Keratinocyte (primary cell): ENCODE data around the gene NDUFAF4. TPM values are rescaled to one million over a fixed set of nuclear protein-coding genes. Genes with fewer than 3 reads are reported as not detected.

Experiments
- DNase-seq: peaks from one replicate; pipeline ENCODE4 v3.0.0-alpha.2; 2011; ENCODE audit warnings: low read depth, missing footprints, low spot score
- FAIRE-seq: peaks from 2 replicates; lab custom pipeline; 2011; peaks lifted over from hg19 to GRCh38; lab: Jason Lieb, UNC
- H2AFZ ChIP-seq: 2 replicates; pipeline ENCODE4 v1.6.0; 2012; ENCODE audit warnings: low read length, control low read depth, inconsistent platforms; ENCODE audit not compliant: control insufficient read depth
- H3K27ac ChIP-seq: 2 replicates; pipeline ENCODE4 v1.5.1; 2011; ENCODE audit warnings: low read length; ENCODE audit not compliant: control insufficient read depth, insufficient read depth
- H3K27me3 ChIP-seq: 3 replicates; pipeline ENCODE4 v1.6.0; 2011; ENCODE audit warnings: low read length; ENCODE audit not compliant: control insufficient read depth, insufficient read depth; ENCODE audit errors: extremely low read depth
- H3K36me3 ChIP-seq, 2 experiments: 2 replicates in 1 of 2; 3 replicates in 1 of 2; pipeline ENCODE4 v1.5.1; 2011; ENCODE audit warnings: low read length in 2 of 2, mild to moderate bottlenecking in 1 of 2; ENCODE audit not compliant: control insufficient read depth in 2 of 2, insufficient read depth in 2 of 2; ENCODE audit errors: extremely low read depth in 1 of 2
- H3K4me1 ChIP-seq: 3 replicates; pipeline ENCODE4 v1.5.1; 2011; ENCODE audit warnings: low read length; ENCODE audit not compliant: control insufficient read depth, insufficient read depth; ENCODE audit errors: extremely low read depth
- H3K4me2 ChIP-seq: 3 replicates; pipeline ENCODE4 v1.6.0; 2011; ENCODE audit warnings: low read depth, low read length; ENCODE audit not compliant: control insufficient read depth, insufficient read depth; ENCODE audit errors: extremely low read depth
- H3K4me3 ChIP-seq, 3 experiments: fragments of 200-600 bp in 1 of 3; sonication (generic) in 1 of 3; 2 replicates in 2 of 3; 3 replicates in 1 of 3; pipeline ENCODE4 v1.5.1; 2011 to 2016; ENCODE audit warnings: low read length in 3 of 3, mild to moderate bottlenecking in 3 of 3, control low read depth in 2 of 3, inconsistent platforms in 1 of 3, low read depth in 1 of 3, mixed read lengths in 1 of 3, mixed run types in 1 of 3, moderate library complexity in 1 of 3; ENCODE audit not compliant: control insufficient read depth in 2 of 3, insufficient read depth in 2 of 3; ENCODE audit errors: extremely low read depth in 1 of 3
- H3K79me2 ChIP-seq: 2 replicates; pipeline ENCODE4 v1.6.0; 2012; ENCODE audit warnings: low read length; ENCODE audit not compliant: control insufficient read depth, insufficient read depth
- H3K9ac ChIP-seq: 3 replicates; pipeline ENCODE4 v1.6.0; 2011; ENCODE audit warnings: low read length; ENCODE audit not compliant: control insufficient read depth, insufficient read depth; ENCODE audit errors: extremely low read depth
- H3K9me1 ChIP-seq: 3 replicates; pipeline ENCODE4 v1.6.0; 2011; ENCODE audit warnings: low read length; ENCODE audit not compliant: control insufficient read depth, insufficient read depth; ENCODE audit errors: extremely low read depth
- H3K9me3 ChIP-seq: 2 replicates; pipeline ENCODE4 v1.5.1; 2012; ENCODE audit warnings: low read depth, low read length; ENCODE audit not compliant: control insufficient read depth
- H4K20me1 ChIP-seq: 3 replicates; pipeline ENCODE4 v1.6.0; 2011; ENCODE audit warnings: low read length; ENCODE audit not compliant: control insufficient read depth, insufficient read depth; ENCODE audit errors: extremely low read depth
- EZH2 ChIP-seq: IDR thresholded peaks from one replicate; pipeline ENCODE4 v1.6.1; 2012; ENCODE audit warnings: inconsistent platforms, mild to moderate bottlenecking, low read length, moderate library complexity
- dilution Hi-C: fragments of 300-500 bp; cut with MboI; formaldehyde crosslinking; loops from one replicate; pipeline ENCODE4 v1.7.0; 2020; ENCODE audit warnings: low sequenced_read_pairs; ENCODE audit not compliant: extremely low pct_ligation_motif_present
- polyA plus RNA-seq, 5 experiments: library from polyadenylated mRNA; depleted of rRNA in 3 of 5; stranded (reverse) in 3 of 5; stranded (forward) in 1 of 5; unstranded in 1 of 5; fragments of >200 nt; gene quantifications; 1 replicate in 1 of 5; 2 replicates in 3 of 5; 3 replicates in 1 of 5; pipeline versions ENCODE4 v1.2.1 to v1.2.3, GENCODE V29; 2011 to 2012; ENCODE audit warnings: missing spikeins in 2 of 5, low read depth in 1 of 5, low replicate concordance in 1 of 5
- TF ChIP-seq, protein P1 (sequence below), 3 experiments: IDR thresholded peaks in 1 of 3; conservative IDR thresholded peaks in 1 of 3; optimal IDR thresholded peaks in 1 of 3; 2 replicates in 2 of 3; 3 replicates in 1 of 3; pipeline versions ENCODE3 to v1.5.1; 2011; ENCODE audit warnings: low read length in 3 of 3, mild to moderate bottlenecking in 3 of 3, moderate library complexity in 2 of 3, control low read depth in 1 of 3, inconsistent platforms in 1 of 3; ENCODE audit not compliant: insufficient read depth in 2 of 3; ENCODE audit errors: extremely low read depth in 1 of 3

The NDUFAF4 gene
- polyA plus RNA-seq, 1 donor (not counting 4 experiments of a cell fraction or from before 2014, with no cell fraction given), result 68.3 TPM

DNA sequence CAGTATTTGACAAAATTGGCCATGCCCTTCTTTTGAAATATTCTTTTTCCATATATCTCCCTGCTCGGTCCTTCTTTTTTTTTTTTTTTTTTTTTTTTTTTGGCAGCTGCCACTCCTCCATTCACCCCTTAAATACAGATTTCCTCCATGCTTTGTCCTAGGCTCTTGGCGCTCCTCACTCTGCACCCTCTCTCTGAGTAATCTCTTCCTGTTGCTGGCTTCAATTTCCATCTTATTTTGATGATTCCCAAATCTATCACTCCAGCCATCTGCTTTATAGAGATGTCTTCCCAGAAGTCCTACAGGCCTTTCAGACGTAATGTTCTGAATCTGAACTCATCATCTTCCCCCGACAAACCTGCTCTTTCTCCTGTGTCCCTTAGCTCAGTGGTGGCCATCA lies 14.1 kb upstream of the NDUFAF4 start:
- no peak overlapping the region for H3K4me3 ChIP-seq
- H3K27ac ChIP-seq, result no peak overlapping the region
- no peaks in the 10 kb centered on the region for H3K9me3 ChIP-seq
- no peaks in the 10 kb centered on the region for H3K4me1 ChIP-seq
- no peaks in the 10 kb centered on the region for H3K79me2 ChIP-seq
- FAIRE-seq (no peak), DNase-seq (no peak)
- dilution Hi-C loops, result no loop called here
- H2AFZ ChIP-seq, result no peak overlapping the region
- no peak overlapping the region for H3K4me2 ChIP-seq
- no peak overlapping the region for H3K9ac ChIP-seq
- no peaks in the 10 kb centered on the region for H3K36me3 ChIP-seq
- H4K20me1 ChIP-seq, result no peaks in the 10 kb centered on the region
- no peaks in the 10 kb centered on the region for H3K9me1 ChIP-seq
- no peak for TF ChIP-seq EZH2
- TF ChIP-seq, protein P1, sequence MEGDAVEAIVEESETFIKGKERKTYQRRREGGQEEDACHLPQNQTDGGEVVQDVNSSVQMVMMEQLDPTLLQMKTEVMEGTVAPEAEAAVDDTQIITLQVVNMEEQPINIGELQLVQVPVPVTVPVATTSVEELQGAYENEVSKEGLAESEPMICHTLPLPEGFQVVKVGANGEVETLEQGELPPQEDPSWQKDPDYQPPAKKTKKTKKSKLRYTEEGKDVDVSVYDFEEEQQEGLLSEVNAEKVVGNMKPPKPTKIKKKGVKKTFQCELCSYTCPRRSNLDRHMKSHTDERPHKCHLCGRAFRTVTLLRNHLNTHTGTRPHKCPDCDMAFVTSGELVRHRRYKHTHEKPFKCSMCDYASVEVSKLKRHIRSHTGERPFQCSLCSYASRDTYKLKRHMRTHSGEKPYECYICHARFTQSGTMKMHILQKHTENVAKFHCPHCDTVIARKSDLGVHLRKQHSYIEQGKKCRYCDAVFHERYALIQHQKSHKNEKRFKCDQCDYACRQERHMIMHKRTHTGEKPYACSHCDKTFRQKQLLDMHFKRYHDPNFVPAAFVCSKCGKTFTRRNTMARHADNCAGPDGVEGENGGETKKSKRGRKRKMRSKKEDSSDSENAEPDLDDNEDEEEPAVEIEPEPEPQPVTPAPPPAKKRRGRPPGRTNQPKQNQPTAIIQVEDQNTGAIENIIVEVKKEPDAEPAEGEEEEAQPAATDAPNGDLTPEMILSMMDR (optimal IDR thresholded peaks at IDR 0.05 in 1 of 3, IDR thresholded peaks at IDR 0.05 in 1 of 3, conservative IDR thresholded peaks at IDR 0.05 in 1 of 3; ENCODE audit: extremely low read depth in 1 of 3, insufficient read depth in 2 of 3, low read length in 3 of 3), result no peak
- peaks cover 6% of the 10 kb centered on the region for H3K27me3 ChIP-seq

- H3K9me1 ChIP-seq, result no peaks in the 10 kb centered on the region
- no peaks in the 10 kb centered on the region for H3K36me3 ChIP-seq
- H2AFZ ChIP-seq, result no peak overlapping the region
- FAIRE-seq (no peak), DNase-seq (no peak)
- H3K79me2 ChIP-seq, result no peaks in the 10 kb centered on the region
- dilution Hi-C loops, result no loop called here
- no peak overlapping the region for H3K4me3 ChIP-seq
- H3K9me3 ChIP-seq, result no peaks in the 10 kb centered on the region
- no peak overlapping the region for H3K27ac ChIP-seq
- TF ChIP-seq, protein P1 (optimal IDR thresholded peaks at IDR 0.05 in 1 of 3, IDR thresholded peaks at IDR 0.05 in 1 of 3, conservative IDR thresholded peaks at IDR 0.05 in 1 of 3; ENCODE audit: extremely low read depth in 1 of 3, insufficient read depth in 2 of 3, low read length in 3 of 3), result no peak
- no peak for TF ChIP-seq EZH2
- no peak overlapping the region for H3K4me2 ChIP-seq
- H4K20me1 ChIP-seq, result no peaks in the 10 kb centered on the region
- no peak overlapping the region for H3K9ac ChIP-seq
- peaks cover 6% of the 10 kb centered on the region for H3K27me3 ChIP-seq
- no peaks in the 10 kb centered on the region for H3K4me1 ChIP-seq
Observed at GRCh38 chr6:96911171-96911570, 13.5 kb upstream of the NDUFAF4 start.
